Body of pancreas (tissue), 4 donors: Measurements from ENCODE around the gene TBC1D22B. TPM values are rescaled to one million over a fixed set of nuclear protein-coding genes. Genes with fewer than 3 reads are reported as not detected.

Source experiments
- ATAC-seq: fragments of 150-250 bp; one replicate; pipeline ENCODE4 v1.9.1; 2016
- DNase-seq, 4 donors: peaks; one replicate each; pipeline ENCODE4 v3.0.0-alpha.2; 2019
- H3K27ac ChIP-seq, 4 donors: fragments of 200-600 bp; sonication (generic); 1 replicate in 3 of 4; 2 replicates in 1 of 4; pipeline versions ENCODE4 v1.5.1 to v1.6.1; 2016 to 2019; ENCODE audit warnings: mild to moderate bottlenecking in 1 of 4, mixed read lengths in 1 of 4, moderate library complexity in 1 of 4
- H3K27me3 ChIP-seq, 2 donors: fragments of 200-600 bp; sonication (generic); one replicate each; pipeline ENCODE4 v1.6.0; 2016; ENCODE audit warnings: mild to moderate bottlenecking in 1 of 2
- H3K36me3 ChIP-seq, 2 donors: fragments of 200-600 bp; sonication (generic); replicated peaks in 1 of 2; 2 replicates each; pipeline ENCODE4 v1.5.1; 2016; ENCODE audit warnings: low read depth in 2 of 2; ENCODE audit not compliant: insufficient read depth in 1 of 2
- H3K4me1 ChIP-seq: fragments of 200-600 bp; sonication (generic); one replicate; pipeline ENCODE4 v1.6.0; 2016
- H3K4me3 ChIP-seq, 2 donors: fragments of 200-600 bp; sonication (generic); 1 replicate in 1 of 2; 2 replicates in 1 of 2; pipeline ENCODE4 v1.5.1; 2016 to 2019
- H3K9me3 ChIP-seq, 3 donors: fragments of 200-600 bp; sonication (generic); 1 replicate in 2 of 3; 2 replicates in 1 of 3; pipeline ENCODE4 v1.5.1; 2016
- CTCF ChIP-seq, 7 experiments: fragments of 450-650 bp in 4 of 7; fragments of 200-600 bp in 3 of 7; sonication (generic) in 3 of 7; IDR thresholded peaks; one replicate each; pipeline ENCODE4 v1.5.1; 2016 to 2019; ENCODE audit warnings: antibody characterized with exemption in 7 of 7
- POLR2A ChIP-seq, 3 donors: fragments of 450-650 bp; IDR thresholded peaks; one replicate each; pipeline ENCODE4 v1.6.1; 2016; ENCODE audit warnings: antibody characterized with exemption in 3 of 3, mild to moderate bottlenecking in 2 of 3
- WGBS, 2 donors: methylation state at CpG; one replicate each; pipeline ENCODE4 v1.1.5; 2017; 5-methylcytosine and 5-hydroxymethylcytosine counted together
- intact Hi-C: fragments of 100-400 bp; cut with DNase I; formaldehyde crosslinking; loops from one replicate; pipeline ENCODE4 v1.15.1; 2023
- total RNA-seq, 2 donors: library from RNA; depleted of rRNA; stranded (reverse); fragments of >200 nt; gene quantifications; one replicate each; pipeline ENCODE4 v1.1.0, GENCODE V29; 2016

The TBC1D22B gene
- total RNA-seq, 2 donors from 2014 or later: 8.0 to 8.2 TPM

GRCh38 chr6:37222125-37222967, 35.2 kb upstream of the TBC1D22B start:
- Histone ChIP-seq H3K4me1 (peaks cover 10% of the 10 kb centered on the region), H3K36me3 (no peaks in the 10 kb centered on the region), H3K27ac (peak overlapping the region; percentile 21 to 72 (median 58)), H3K4me3 (peak overlapping the region; percentile 35 to 43), H3K27me3 (no peaks in the 10 kb centered on the region), H3K9me3 (no peaks in the 10 kb centered on the region)
- ATAC-seq: peak; percentile 94
- peak; percentile 88 to 96 (median 94) for DNase-seq
- TF ChIP-seq POLR2A (IDR thresholded peaks at IDR 0.05) (peak; percentile 27 to 53 (median 51)), CTCF (IDR thresholded peaks at IDR 0.05) (no peak)
- intact Hi-C loops: no loop called here
- 0 to 1% methylated on average over 7 to 39 of the region's 39 CpGs for WGBS, 2 donors

- Histone ChIP-seq H3K4me1 (peaks cover 10% of the 10 kb centered on the region), H3K27ac (peak overlapping the region; percentile 21 to 72 (median 58)), H3K36me3 (no peaks in the 10 kb centered on the region), H3K27me3 (no peaks in the 10 kb centered on the region), H3K9me3 (no peaks in the 10 kb centered on the region), H3K4me3 (no peak overlapping the region)
- ATAC-seq (no peak), DNase-seq (no peak)
- TF ChIP-seq POLR2A (IDR thresholded peaks at IDR 0.05): no peak
- no peak for TF ChIP-seq CTCF (IDR thresholded peaks at IDR 0.05)
- intact Hi-C loops: no loop called here
Observed at GRCh38 chr6:37222992-37223391, 34.6 kb upstream of the TBC1D22B start.

GRCh38 chr6:37225350-37226169, 32.0 kb upstream of the TBC1D22B start:
- Histone ChIP-seq H3K27ac (peak overlapping the region in 3 of 4 donors; percentile 38 to 63 (median 41)), H3K9me3 (no peaks in the 10 kb centered on the region), H3K4me1 (peaks cover 10% of the 10 kb centered on the region), H3K4me3 (no peak overlapping the region), H3K27me3 (no peaks in the 10 kb centered on the region), H3K36me3 (no peaks in the 10 kb centered on the region)
- intact Hi-C loops: no loop called here
- DNase-seq (peak in 2 of 4 donors; percentile 55 to 58), ATAC-seq (no peak)
- TF ChIP-seq CTCF (IDR thresholded peaks at IDR 0.05) (no peak), POLR2A (IDR thresholded peaks at IDR 0.05) (no peak)
- 56 to 59% methylated on average over 5 of the region's 5 CpGs for WGBS, 2 donors

GRCh38 chr6:37230104-37230503, 27.5 kb upstream of the TBC1D22B start:
- Histone ChIP-seq H3K27me3 (no peaks in the 10 kb centered on the region), H3K27ac (no peak overlapping the region), H3K36me3 (no peaks in the 10 kb centered on the region), H3K4me1 (peaks cover 2% of the 10 kb centered on the region), H3K4me3 (no peak overlapping the region), H3K9me3 (no peaks in the 10 kb centered on the region)
- whole genome bisulfite sequencing, 2 donors: 88 to 91% methylated on average over 6 of the region's 6 CpGs
- DNase-seq (no peak), ATAC-seq (no peak)
- TF ChIP-seq CTCF (IDR thresholded peaks at IDR 0.05) (no peak), POLR2A (IDR thresholded peaks at IDR 0.05) (no peak)
- intact Hi-C loops: no loop called here
